ENCODE results near the gene ROBO2.

The ROBO2 gene

DNA sequence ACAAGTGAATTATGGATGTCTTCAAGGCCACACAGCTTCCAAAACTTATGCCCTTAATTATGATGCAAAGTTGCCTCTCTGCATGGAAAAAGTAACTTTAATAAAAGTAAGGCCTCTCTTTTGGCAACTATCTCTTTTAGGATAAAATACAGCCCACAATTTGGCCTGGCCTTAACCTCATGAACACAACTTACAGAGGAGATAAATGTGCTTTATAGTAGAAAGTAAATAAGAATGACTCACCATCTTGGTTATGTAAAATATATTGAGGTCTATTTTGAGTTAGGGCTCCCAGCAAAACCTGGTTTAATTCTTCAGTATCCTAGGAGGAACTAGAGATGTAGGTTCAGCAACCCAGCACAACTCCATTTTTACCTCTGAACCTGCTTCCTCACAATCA is 164.0 kb downstream of the ROBO2 start:
- Histone ChIP-seq H3K27me3 (ENCODE audit: insufficient read depth, poor library complexity, severe bottlenecking) (no peaks in the 10 kb centered on the region), H3K4me3 (replicated peaks; ENCODE audit: insufficient read depth, low read length) (no peak overlapping the region), H3K27ac (replicated peaks) (no peak overlapping the region)
- no peak for DNase-seq (ENCODE audit: low read depth in 1 of 2, low spot score in 1 of 2)
- TF ChIP-seq SPI1 (IDR thresholded peaks at IDR 0.05; ENCODE audit: borderline replicate concordance, low read depth) (no peak), POLR2AphosphoS5 (IDR thresholded peaks at IDR 0.05; ENCODE audit: low read depth) (no peak), GABPA (IDR thresholded peaks at IDR 0.05; ENCODE audit: low read depth) (no peak)
- TF ChIP-seq, protein P1, sequence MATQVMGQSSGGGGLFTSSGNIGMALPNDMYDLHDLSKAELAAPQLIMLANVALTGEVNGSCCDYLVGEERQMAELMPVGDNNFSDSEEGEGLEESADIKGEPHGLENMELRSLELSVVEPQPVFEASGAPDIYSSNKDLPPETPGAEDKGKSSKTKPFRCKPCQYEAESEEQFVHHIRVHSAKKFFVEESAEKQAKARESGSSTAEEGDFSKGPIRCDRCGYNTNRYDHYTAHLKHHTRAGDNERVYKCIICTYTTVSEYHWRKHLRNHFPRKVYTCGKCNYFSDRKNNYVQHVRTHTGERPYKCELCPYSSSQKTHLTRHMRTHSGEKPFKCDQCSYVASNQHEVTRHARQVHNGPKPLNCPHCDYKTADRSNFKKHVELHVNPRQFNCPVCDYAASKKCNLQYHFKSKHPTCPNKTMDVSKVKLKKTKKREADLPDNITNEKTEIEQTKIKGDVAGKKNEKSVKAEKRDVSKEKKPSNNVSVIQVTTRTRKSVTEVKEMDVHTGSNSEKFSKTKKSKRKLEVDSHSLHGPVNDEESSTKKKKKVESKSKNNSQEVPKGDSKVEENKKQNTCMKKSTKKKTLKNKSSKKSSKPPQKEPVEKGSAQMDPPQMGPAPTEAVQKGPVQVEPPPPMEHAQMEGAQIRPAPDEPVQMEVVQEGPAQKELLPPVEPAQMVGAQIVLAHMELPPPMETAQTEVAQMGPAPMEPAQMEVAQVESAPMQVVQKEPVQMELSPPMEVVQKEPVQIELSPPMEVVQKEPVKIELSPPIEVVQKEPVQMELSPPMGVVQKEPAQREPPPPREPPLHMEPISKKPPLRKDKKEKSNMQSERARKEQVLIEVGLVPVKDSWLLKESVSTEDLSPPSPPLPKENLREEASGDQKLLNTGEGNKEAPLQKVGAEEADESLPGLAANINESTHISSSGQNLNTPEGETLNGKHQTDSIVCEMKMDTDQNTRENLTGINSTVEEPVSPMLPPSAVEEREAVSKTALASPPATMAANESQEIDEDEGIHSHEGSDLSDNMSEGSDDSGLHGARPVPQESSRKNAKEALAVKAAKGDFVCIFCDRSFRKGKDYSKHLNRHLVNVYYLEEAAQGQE (IDR thresholded peaks at IDR 0.05; ENCODE audit: insufficient replicate concordance, low read depth): no peak
- TF ChIP-seq, protein P2, sequence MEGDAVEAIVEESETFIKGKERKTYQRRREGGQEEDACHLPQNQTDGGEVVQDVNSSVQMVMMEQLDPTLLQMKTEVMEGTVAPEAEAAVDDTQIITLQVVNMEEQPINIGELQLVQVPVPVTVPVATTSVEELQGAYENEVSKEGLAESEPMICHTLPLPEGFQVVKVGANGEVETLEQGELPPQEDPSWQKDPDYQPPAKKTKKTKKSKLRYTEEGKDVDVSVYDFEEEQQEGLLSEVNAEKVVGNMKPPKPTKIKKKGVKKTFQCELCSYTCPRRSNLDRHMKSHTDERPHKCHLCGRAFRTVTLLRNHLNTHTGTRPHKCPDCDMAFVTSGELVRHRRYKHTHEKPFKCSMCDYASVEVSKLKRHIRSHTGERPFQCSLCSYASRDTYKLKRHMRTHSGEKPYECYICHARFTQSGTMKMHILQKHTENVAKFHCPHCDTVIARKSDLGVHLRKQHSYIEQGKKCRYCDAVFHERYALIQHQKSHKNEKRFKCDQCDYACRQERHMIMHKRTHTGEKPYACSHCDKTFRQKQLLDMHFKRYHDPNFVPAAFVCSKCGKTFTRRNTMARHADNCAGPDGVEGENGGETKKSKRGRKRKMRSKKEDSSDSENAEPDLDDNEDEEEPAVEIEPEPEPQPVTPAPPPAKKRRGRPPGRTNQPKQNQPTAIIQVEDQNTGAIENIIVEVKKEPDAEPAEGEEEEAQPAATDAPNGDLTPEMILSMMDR (IDR thresholded peaks at IDR 0.05; ENCODE audit: insufficient read depth, low read length): no peak

DNA sequence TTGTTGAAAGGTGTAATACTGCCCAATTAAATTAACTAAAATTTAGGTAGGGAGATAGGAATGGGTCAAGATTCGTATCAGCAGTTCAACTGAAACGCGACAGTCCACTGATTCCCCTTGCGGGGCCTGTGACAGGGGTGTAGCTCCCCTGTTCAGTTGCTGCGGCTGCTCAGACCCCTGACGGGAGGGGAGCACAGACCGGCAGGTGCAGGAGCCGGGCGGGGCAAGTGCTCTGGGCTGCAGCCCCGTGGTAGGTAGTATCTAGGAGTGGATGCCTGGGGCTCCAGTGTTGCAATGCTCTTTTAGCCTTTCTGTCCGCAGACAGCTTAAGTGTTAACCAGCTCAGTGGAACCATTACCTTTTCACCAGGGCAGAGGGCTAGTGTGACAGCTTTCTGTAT is 164.9 kb downstream of the ROBO2 start:
- TF ChIP-seq GABPA (IDR thresholded peaks at IDR 0.05; ENCODE audit: low read depth) (no peak), SPI1 (IDR thresholded peaks at IDR 0.05; ENCODE audit: borderline replicate concordance, low read depth) (no peak), POLR2AphosphoS5 (IDR thresholded peaks at IDR 0.05; ENCODE audit: low read depth) (no peak)
- TF ChIP-seq, protein P1 (IDR thresholded peaks at IDR 0.05; ENCODE audit: insufficient replicate concordance, low read depth): no peak
- TF ChIP-seq, protein P2 (IDR thresholded peaks at IDR 0.05; ENCODE audit: insufficient read depth, low read length): no peak
- Histone ChIP-seq H3K27ac (replicated peaks) (no peak overlapping the region), H3K27me3 (ENCODE audit: insufficient read depth, poor library complexity, severe bottlenecking) (no peaks in the 10 kb centered on the region), H3K4me3 (replicated peaks; ENCODE audit: insufficient read depth, low read length) (no peak overlapping the region)
- no peak for DNase-seq (ENCODE audit: low read depth in 1 of 2, low spot score in 1 of 2)

DNA sequence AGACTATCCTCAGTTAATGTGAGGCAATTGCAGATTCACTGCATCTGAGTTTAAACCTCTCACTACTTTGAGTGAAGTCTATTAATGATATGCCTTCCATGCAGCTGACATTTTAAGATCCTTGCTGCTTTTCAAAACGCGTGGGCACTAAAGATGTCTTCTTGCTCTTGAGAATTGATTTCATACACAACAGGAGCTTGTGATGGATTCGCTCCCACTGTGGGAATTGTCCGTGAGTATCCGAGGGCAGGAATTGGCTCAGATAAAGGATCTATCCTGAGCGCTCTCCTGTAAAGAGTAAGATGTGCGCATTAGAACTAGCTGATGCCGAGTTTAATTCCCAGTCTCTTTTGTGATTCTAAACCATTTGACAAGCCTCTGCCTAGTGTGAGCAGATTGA is 167.9 kb downstream of the ROBO2 start:
- TF ChIP-seq, protein P2 (IDR thresholded peaks at IDR 0.05; ENCODE audit: insufficient read depth, low read length): no peak
- TF ChIP-seq GABPA (IDR thresholded peaks at IDR 0.05; ENCODE audit: low read depth) (no peak), SPI1 (IDR thresholded peaks at IDR 0.05; ENCODE audit: borderline replicate concordance, low read depth) (no peak), POLR2AphosphoS5 (IDR thresholded peaks at IDR 0.05; ENCODE audit: low read depth) (no peak)
- TF ChIP-seq, protein P1 (IDR thresholded peaks at IDR 0.05; ENCODE audit: insufficient replicate concordance, low read depth): no peak
- DNase-seq (ENCODE audit: low read depth in 1 of 2, low spot score in 1 of 2): no peak

More for the DNA sequence above, 167.9 kb downstream of the ROBO2 start:
- no peak overlapping the region for H3K27ac ChIP-seq (replicated peaks)
- no peak overlapping the region for H3K4me3 ChIP-seq (replicated peaks; ENCODE audit: insufficient read depth, low read length)
- H3K27me3 ChIP-seq (ENCODE audit: insufficient read depth, poor library complexity, severe bottlenecking): no peaks in the 10 kb centered on the region
